SU-DHL-6 (cell line): ENCODE data around the gene IGIP.

Experiments
- H2AFZ ChIP-seq: fragments of 200-600 bp; sonication (generic); 2 replicates; pipeline ENCODE4 v1.6.1; 2014; ENCODE audit warnings: low read depth, mild to moderate bottlenecking, moderate library complexity, mixed read lengths, antibody characterized with exemption, low read length; ENCODE audit not compliant: severe bottlenecking
- H3F3A ChIP-seq: fragments of 200-600 bp; shearing (Covaris generic); 2 replicates; pipeline ENCODE4 v1.6.0; 2016; ENCODE audit warnings: antibody characterized with exemption, mild to moderate bottlenecking; ENCODE audit not compliant: insufficient read depth
- H3K27ac ChIP-seq: fragments of 200-600 bp; sonication (generic); 2 replicates; pipeline ENCODE4 v1.5.1; 2016; ENCODE audit warnings: low read depth, mild to moderate bottlenecking, low read length, moderate library complexity, mixed read lengths
- H3K27me3 ChIP-seq: fragments of 200-600 bp; sonication (generic), shearing (Covaris generic); 2 replicates; pipeline ENCODE4 v1.6.0; 2014; ENCODE audit warnings: mild to moderate bottlenecking, low read length
- H3K36me3 ChIP-seq: fragments of 200-600 bp; sonication (generic); 2 replicates; pipeline ENCODE4 v1.6.1; 2014; ENCODE audit warnings: mild to moderate bottlenecking, low read length, mixed read lengths
- H3K4me2 ChIP-seq: fragments of 300-600, 200-600 bp; shearing (Covaris generic), sonication (generic); 2 replicates; pipeline ENCODE4 v1.6.0; 2014; ENCODE audit warnings: low read length, low read depth, mild to moderate bottlenecking; ENCODE audit not compliant: poor library complexity, severe bottlenecking
- H3K4me3 ChIP-seq: fragments of 200-600 bp; sonication (generic); 2 replicates; pipeline ENCODE4 v1.5.1; 2014; ENCODE audit warnings: antibody characterized with exemption, low read length, mild to moderate bottlenecking, mixed read lengths; ENCODE audit not compliant: insufficient read depth, poor library complexity, severe bottlenecking
- H3K79me2 ChIP-seq: fragments of 200-600 bp; sonication (generic); 2 replicates; pipeline ENCODE4 v1.6.1; 2014; ENCODE audit warnings: mild to moderate bottlenecking, low read length, moderate library complexity; ENCODE audit not compliant: insufficient read depth
- H3K9ac ChIP-seq: fragments of 200-600 bp; sonication (generic); 2 replicates; pipeline ENCODE4 v1.7.0; 2014; ENCODE audit warnings: mild to moderate bottlenecking, low read length
- H3K9me2 ChIP-seq: fragments of 200-600 bp; sonication (generic); replicated peaks from 2 replicates; pipeline ENCODE4 v1.6.1; 2014; ENCODE audit warnings: low read length; ENCODE audit not compliant: insufficient read depth
- H3K9me3 ChIP-seq: fragments of 200-600 bp; sonication (generic); 2 replicates; pipeline ENCODE4 v1.6.1; 2014; ENCODE audit warnings: low read length, mixed read lengths; ENCODE audit not compliant: insufficient read depth
- H4K20me1 ChIP-seq: fragments of 200-600 bp; sonication (generic); 2 replicates; pipeline ENCODE4 v1.6.1; 2014; ENCODE audit warnings: low read depth, mild to moderate bottlenecking, antibody characterized with exemption, low read length, moderate library complexity, mixed read lengths
- CTCF ChIP-seq: fragments of 200-600 bp; sonication (generic); IDR thresholded peaks from one replicate; pipeline ENCODE4 v1.5.1; 2017; ENCODE audit warnings: antibody characterized with exemption, mild to moderate bottlenecking, low read length, moderate library complexity; ENCODE audit not compliant: insufficient read depth, poor library complexity, severe bottlenecking
- EZH2phosphoT487 ChIP-seq: fragments of 200-600 bp; sonication (generic), shearing (Covaris generic); conservative IDR thresholded peaks from 2 replicates; pipeline ENCODE4 v1.6.1; 2018; ENCODE audit warnings: mild to moderate bottlenecking, antibody characterized with exemption, low read length, moderate library complexity, mixed read lengths

Gene IGIP

GRCh38 chr5:140118302-140118936, 7.3 kb upstream of the IGIP start:
- Histone ChIP-seq H3K27ac (no peak overlapping the region), H3K9ac (no peak overlapping the region), H3K4me3 (no peak overlapping the region), H2AFZ (no peak overlapping the region), H3K36me3 (peaks cover 7% of the 10 kb centered on the region), H3K79me2 (peaks cover 26% of the 10 kb centered on the region), H3K9me3 (no peaks in the 10 kb centered on the region), H3F3A (peaks cover 23% of the 10 kb centered on the region; the same call in 1 of the 2 replicates), H3K9me2 (no peaks in the 10 kb centered on the region), H3K27me3 (no peaks in the 10 kb centered on the region), H4K20me1 (peaks cover 49% of the 10 kb centered on the region), H3K4me2 (no peak overlapping the region)
- no peak for TF ChIP-seq EZH2phosphoT487
- TF ChIP-seq CTCF = no peak

- Histone ChIP-seq H3K9ac (no peak overlapping the region), H3K27ac (no peak overlapping the region), H3F3A (no peaks in the 10 kb centered on the region), H2AFZ (no peak overlapping the region), H4K20me1 (peaks cover 14% of the 10 kb centered on the region), H3K27me3 (no peaks in the 10 kb centered on the region), H3K9me2 (no peaks in the 10 kb centered on the region), H3K9me3 (no peaks in the 10 kb centered on the region), H3K79me2 (0 out of 2 replicates have a peak, but pooled peaks cover 5% of the 10 kb centered on the region), H3K36me3 (no peaks in the 10 kb centered on the region), H3K4me2 (no peak overlapping the region), H3K4me3 (no peak overlapping the region)
- no peak for TF ChIP-seq EZH2phosphoT487
- TF ChIP-seq CTCF = no peak
Observed at GRCh38 chr5:140126315-140127012, 727 bp downstream of the IGIP start.

GRCh38 chr5:140128376-140128775, 2.6 kb downstream of the IGIP start:
- Histone ChIP-seq H4K20me1 (peaks cover 10% of the 10 kb centered on the region), H2AFZ (no peak overlapping the region), H3K79me2 (0 out of 2 replicates have a peak, but pooled peaks cover 5% of the 10 kb centered on the region), H3K27me3 (no peaks in the 10 kb centered on the region), H3F3A (no peaks in the 10 kb centered on the region), H3K4me2 (no peak overlapping the region), H3K27ac (no peak overlapping the region), H3K36me3 (no peaks in the 10 kb centered on the region), H3K9ac (no peak overlapping the region), H3K9me3 (no peaks in the 10 kb centered on the region), H3K9me2 (no peaks in the 10 kb centered on the region), H3K4me3 (no peak overlapping the region)
- TF ChIP-seq EZH2phosphoT487 (no peak), CTCF (no peak)
